Renal cortical epithelial cell (primary cell): ENCODE measurements around the gene ARHGAP44. TPM values are rescaled to one million over a fixed set of nuclear protein-coding genes. Genes with fewer than 3 reads are reported as not detected.

ENCODE experiments used
- DNase-seq: peaks from one replicate; pipeline ENCODE4 v3.0.0-alpha.2; 2011; ENCODE audit warnings: low read depth
- total RNA-seq: library from RNA; depleted of rRNA; stranded (reverse); fragments of >200 nt; gene quantifications from 2 replicates; pipeline ENCODE4 v1.2.3, GENCODE V29; 2014

The ARHGAP44 gene
- total RNA-seq, 1 donor from 2014 or later, result 1.3 TPM

- DNase-seq, result no peak
These were observed 108.8 kb downstream of the ARHGAP44 start for GRCh38 chr17:12898110-12898509.

- no peak for DNase-seq
These were observed 110.3 kb downstream of the ARHGAP44 start for GRCh38 chr17:12899604-12900003.

GRCh38 chr17:12900474-12900873 is 111.2 kb downstream of the ARHGAP44 start:
- no peak for DNase-seq

GRCh38 chr17:12902046-12902445 is 112.7 kb downstream of the ARHGAP44 start:
- DNase-seq, result no peak

GRCh38 chr17:12907477-12907876 is 118.2 kb downstream of the ARHGAP44 start:
- no peak for DNase-seq

- DNase-seq, result no peak
These were observed 119.7 kb downstream of the ARHGAP44 start for GRCh38 chr17:12909046-12909445.

GRCh38 chr17:12909511-12909910 is 120.2 kb downstream of the ARHGAP44 start:
- no peak for DNase-seq

- no peak for DNase-seq
These were observed 121.9 kb downstream of the ARHGAP44 start for GRCh38 chr17:12911239-12911638.

GRCh38 chr17:12917399-12917798 is 128.1 kb downstream of the ARHGAP44 start:
- DNase-seq, result no peak

GRCh38 chr17:12918142-12918541 is 128.8 kb downstream of the ARHGAP44 start:
- no peak for DNase-seq

GRCh38 chr17:12922120-12922519 is 132.8 kb downstream of the ARHGAP44 start:
- DNase-seq, result no peak

- DNase-seq, result no peak
These were observed 135.3 kb downstream of the ARHGAP44 start for GRCh38 chr17:12924614-12925013.

- DNase-seq, result no peak
These were observed 137.7 kb downstream of the ARHGAP44 start for GRCh38 chr17:12927001-12927400.

- DNase-seq, result no peak
These were observed 138.5 kb downstream of the ARHGAP44 start for GRCh38 chr17:12927541-12928425.

- DNase-seq, result peak; percentile 19
These were observed 139.4 kb downstream of the ARHGAP44 start for GRCh38 chr17:12928736-12929135.

GRCh38 chr17:12936501-12936900 is 147.2 kb downstream of the ARHGAP44 start:
- DNase-seq, result no peak

GRCh38 chr17:12940699-12941098 is 151.4 kb downstream of the ARHGAP44 start:
- no peak for DNase-seq

- no peak for DNase-seq
These were observed 157.7 kb downstream of the ARHGAP44 start for GRCh38 chr17:12947047-12947446.

GRCh38 chr17:12952012-12952411 is 162.7 kb downstream of the ARHGAP44 start:
- no peak for DNase-seq

- DNase-seq, result no peak
These were observed 163.9 kb downstream of the ARHGAP44 start for GRCh38 chr17:12953156-12953555.

- DNase-seq, result no peak
These were observed 166.2 kb downstream of the ARHGAP44 start for GRCh38 chr17:12955521-12955920.

GRCh38 chr17:12958786-12959185 is 169.5 kb downstream of the ARHGAP44 start:
- DNase-seq, result peak; percentile 36

- DNase-seq, result peak; percentile 87
These were observed 170.1 kb downstream of the ARHGAP44 start for GRCh38 chr17:12959441-12959840.

GRCh38 chr17:12961655-12962054 is 172.4 kb downstream of the ARHGAP44 start:
- no peak for DNase-seq
